Measurements from ENCODE around the gene SLC16A12. TPM values are rescaled to one million over a fixed set of nuclear protein-coding genes. Genes with fewer than 3 reads are reported as not detected.

Gene SLC16A12
- total and polyA plus RNA-seq, 10 of the 15 experiments (the other 5 are each of a cell fraction or from before 2014, with no cell fraction given) = not detected

DNA sequence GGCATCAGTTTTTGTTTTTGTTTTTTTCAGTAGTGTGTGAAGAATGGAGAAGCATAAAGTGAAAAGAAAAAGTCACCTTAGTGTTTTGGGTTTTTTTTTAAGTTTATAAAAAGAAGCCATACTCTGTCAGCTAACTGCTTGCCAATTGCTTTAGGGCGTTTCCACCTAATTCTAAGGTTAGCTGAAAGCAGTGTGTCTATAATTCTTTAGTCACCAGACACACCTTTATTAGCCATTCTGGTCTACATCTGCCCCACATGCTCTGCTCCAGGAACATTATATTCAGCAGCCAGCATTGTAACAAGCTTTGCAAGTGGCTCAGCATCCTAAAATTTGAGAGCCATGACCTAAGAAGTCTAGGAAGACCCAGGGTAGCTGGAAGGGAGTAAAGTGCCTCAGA is 14.1 kb upstream of the SLC16A12 start:
- DNase-seq (ENCODE audit: low read depth, low spot score) (no peak), FAIRE-seq (no peak), ATAC-seq (no peak)
- ChIA-PET POLR2A (no interaction called here), SMC1A (ENCODE audit: uncharacterized antibody, unreplicated experiment) (no interaction called here), RAD21 (ENCODE audit: unreplicated experiment) (no interaction called here), CTCF (interaction anchor here (1.4 kb wide), 1 partner anchor 332 kb away, joined by 3 read pairs; no protein-coding TSS in a partner anchor)
- TF ChIP-seq REST (IDR thresholded peaks at IDR 0.05; ENCODE audit: low read depth, low read length) = no peak
- no peak for TF ChIP-seq YY1 (IDR thresholded peaks at IDR 0.05; ENCODE audit: low read depth, low read length)
- TF ChIP-seq ZNF622 (IDR thresholded peaks at IDR 0.05) = no peak
- TF ChIP-seq SUZ12 (IDR thresholded peaks at IDR 0.05; ENCODE audit: unreplicated experiment) = no peak
- no peak for TF ChIP-seq GATAD2B (conservative IDR thresholded peaks at IDR 0.05; ENCODE audit: low read depth)
- TF ChIP-seq ZSCAN29 (IDR thresholded peaks at IDR 0.05) = no peak
- no peak for TF ChIP-seq SREBF1 (IDR thresholded peaks at IDR 0.05; ENCODE audit: low read length)
- no peak for TF ChIP-seq FOS (IDR thresholded peaks at IDR 0.05; ENCODE audit: borderline replicate concordance, extremely low read depth, insufficient read length)
- no peak for TF ChIP-seq ZNF207 (IDR thresholded peaks at IDR 0.05; ENCODE audit: borderline replicate concordance)
- TF ChIP-seq PML (IDR thresholded peaks at IDR 0.05; ENCODE audit: low read length) = no peak
- no peak for TF ChIP-seq RBBP5 (conservative IDR thresholded peaks at IDR 0.05)
- no peak for TF ChIP-seq SKIL (IDR thresholded peaks at IDR 0.05; ENCODE audit: low read depth, poor library complexity, severe bottlenecking)
- H3K27ac ChIP-seq (ENCODE audit: control insufficient read depth, insufficient read depth) = no peak overlapping the region
- H3K27me3 ChIP-seq (replicated peaks in 1 of 2; ENCODE audit: control insufficient read depth in 2 of 2, insufficient read depth in 2 of 2, low read length in 1 of 2) = no peaks in the 10 kb centered on the region
- no peaks in the 10 kb centered on the region for H3K4me1 ChIP-seq (ENCODE audit: control insufficient read depth, insufficient read depth, low read length)
- no peak overlapping the region for H3K4me3 ChIP-seq
- no peak overlapping the region for H3K9ac ChIP-seq (ENCODE audit: control insufficient read depth, insufficient read depth, low read length)
- BruUV-seq (replicated peaks) = no TSS peak
- H2AFZ ChIP-seq (ENCODE audit: control insufficient read depth, low read depth, low read length) = no peak overlapping the region
- no peaks in the 10 kb centered on the region; the same call in 2 of the 3 replicates for H3K9me3 ChIP-seq (replicated peaks; ENCODE audit: control insufficient read depth, insufficient read depth, low read length)
- 0% methylated on average over 1 of the region's 1 CpG for WGBS (ENCODE audit: insufficient coverage, insufficient replicate concordance, low lambda C conversion rate, missing lambda C conversion rate)
- H3K36me3 ChIP-seq (ENCODE audit: control insufficient read depth in 2 of 2, insufficient read depth in 2 of 2, low read length in 1 of 2) = no peaks in the 10 kb centered on the region
- intact Hi-C loops (cut with micrococcal nuclease; ENCODE audit: unreplicated experiment) = no loop called here
- H4K20me1 ChIP-seq (ENCODE audit: control insufficient read depth, insufficient read depth) = no peaks in the 10 kb centered on the region
- H3K79me2 ChIP-seq (ENCODE audit: control insufficient read depth, insufficient read depth, low read length) = no peaks in the 10 kb centered on the region
- in situ Hi-C loops (cut with MboI) = no loop called here
- no peak overlapping the region for H3K4me2 ChIP-seq (ENCODE audit: control insufficient read depth, insufficient read depth)
